GM18873 (cell line): Measurements from ENCODE around the gene AGPAT1.
"Not testable (repeated sequence)": the region's sequence is repeated elsewhere in the genome, so short reads cannot be mapped to it uniquely, and the experiment has no call there.

Source experiments
- ATAC-seq: cut with Tn5 transposase; IDR thresholded peaks from one replicate; pipeline ENCODE4 v1.9.1; 2021; ENCODE audit warnings: mild to moderate bottlenecking, moderate library complexity, moderate number of reproducible peaks; ENCODE audit not compliant: unreplicated experiment, low FRiP score

Gene AGPAT1

DNA sequence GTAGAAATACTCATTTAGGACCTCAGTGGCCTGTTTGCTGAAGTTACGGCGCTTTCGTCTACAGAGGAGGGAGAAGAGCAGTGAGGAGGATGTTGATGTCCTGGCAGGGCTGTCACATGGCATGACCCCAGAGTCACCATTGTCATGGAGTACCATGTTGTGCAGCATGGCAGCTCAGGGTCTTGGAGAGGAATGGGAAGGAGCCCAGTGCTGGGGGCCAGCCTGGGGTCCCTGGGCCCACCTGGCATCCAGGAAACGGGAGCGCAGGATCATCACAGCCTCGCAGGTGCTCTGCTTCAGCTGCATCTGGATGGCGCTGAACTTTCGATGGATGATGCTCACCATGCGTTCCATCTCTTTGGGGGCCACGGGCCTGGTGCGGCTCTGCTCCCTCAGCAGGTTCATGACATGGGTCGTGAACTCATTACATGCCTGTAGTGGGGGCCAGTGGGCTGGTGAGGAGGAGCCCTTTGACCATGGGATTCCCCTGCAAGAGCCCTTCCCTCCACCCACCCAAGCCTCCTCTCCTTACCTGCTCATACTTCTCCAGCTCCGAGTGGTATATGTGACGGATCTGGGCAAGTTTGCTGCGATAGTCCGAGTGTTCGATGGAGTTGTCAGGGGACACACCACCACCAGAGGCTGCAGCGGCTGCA lies 12.0 kb upstream of the AGPAT1 start:
- ATAC-seq = not testable (repeated sequence)

GRCh38 chr6:32187009-32187709 lies 11.3 kb upstream of the AGPAT1 start:
- ATAC-seq = no peak

DNA sequence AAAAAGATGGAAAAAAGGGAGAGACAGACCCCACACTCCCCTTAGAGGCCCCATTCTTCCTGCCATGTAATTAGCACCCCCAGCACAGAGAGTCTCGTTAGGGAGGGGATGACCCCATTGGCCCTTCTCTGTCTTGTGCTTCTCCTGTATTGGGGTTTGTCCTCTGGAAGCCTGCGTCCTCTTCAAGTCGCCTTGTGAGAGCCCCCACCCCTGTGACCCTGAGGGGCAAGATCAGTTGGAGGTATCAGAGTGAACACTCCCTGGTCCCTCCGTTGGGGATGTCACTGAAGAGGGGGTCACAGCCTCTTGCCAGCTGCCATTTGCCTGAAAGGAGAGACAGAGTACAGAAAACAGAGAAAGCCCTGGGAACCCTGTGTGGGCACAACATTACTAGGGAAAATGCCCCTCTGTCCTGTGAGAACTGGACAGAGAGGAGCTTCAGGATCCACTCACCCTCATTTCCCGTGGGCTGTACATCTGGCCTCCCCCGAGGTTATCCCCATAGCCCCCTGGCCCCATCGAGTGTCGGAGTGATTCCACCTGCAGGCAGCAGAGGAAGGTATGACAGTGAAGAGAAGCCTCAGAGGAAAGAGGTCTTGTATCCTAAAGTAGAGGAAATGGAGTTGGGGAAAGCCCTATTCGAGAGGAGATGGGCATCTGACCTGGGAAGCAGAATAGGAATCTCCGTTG lies 10.4 kb upstream of the AGPAT1 start:
- ATAC-seq = not testable (repeated sequence)

- ATAC-seq = not testable (repeated sequence)
Measured at GRCh38 chr6:32185681-32186131, 9.8 kb upstream of the AGPAT1 start.

DNA sequence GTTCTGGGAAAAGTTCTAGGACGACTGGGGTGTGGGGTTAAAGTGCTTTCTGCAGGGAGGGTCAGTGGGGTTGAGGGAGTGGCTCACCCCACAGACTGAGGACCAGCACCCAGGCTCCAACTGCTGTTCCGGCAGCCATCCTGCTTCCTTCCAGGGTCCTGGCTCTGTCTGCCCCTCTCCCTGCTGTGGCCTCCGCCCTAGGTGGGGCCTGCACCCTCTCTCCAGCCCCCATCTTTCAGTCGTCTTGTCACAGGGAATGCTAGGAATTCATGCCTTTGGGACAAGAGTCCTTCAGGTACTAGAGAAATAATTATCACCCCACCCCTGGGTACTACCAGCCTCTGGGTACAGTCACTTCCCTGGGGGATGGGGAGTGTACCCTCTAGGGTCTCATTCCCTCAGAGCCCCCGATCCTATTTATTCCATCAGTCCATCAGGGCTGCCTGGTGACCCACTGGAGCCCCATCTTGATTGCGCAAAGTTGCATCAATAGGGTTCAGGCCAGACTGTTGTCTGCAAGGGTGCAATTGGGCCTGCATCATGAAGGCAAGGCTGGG lies 8.3 kb upstream of the AGPAT1 start, which contains the start of gene AGER:
TSS of gene AGER (minus strand) at position 170 of the 557 bp plus-strand sequence. CDS start at position 139, 31 bp downstream.
- ATAC-seq = no peak

DNA sequence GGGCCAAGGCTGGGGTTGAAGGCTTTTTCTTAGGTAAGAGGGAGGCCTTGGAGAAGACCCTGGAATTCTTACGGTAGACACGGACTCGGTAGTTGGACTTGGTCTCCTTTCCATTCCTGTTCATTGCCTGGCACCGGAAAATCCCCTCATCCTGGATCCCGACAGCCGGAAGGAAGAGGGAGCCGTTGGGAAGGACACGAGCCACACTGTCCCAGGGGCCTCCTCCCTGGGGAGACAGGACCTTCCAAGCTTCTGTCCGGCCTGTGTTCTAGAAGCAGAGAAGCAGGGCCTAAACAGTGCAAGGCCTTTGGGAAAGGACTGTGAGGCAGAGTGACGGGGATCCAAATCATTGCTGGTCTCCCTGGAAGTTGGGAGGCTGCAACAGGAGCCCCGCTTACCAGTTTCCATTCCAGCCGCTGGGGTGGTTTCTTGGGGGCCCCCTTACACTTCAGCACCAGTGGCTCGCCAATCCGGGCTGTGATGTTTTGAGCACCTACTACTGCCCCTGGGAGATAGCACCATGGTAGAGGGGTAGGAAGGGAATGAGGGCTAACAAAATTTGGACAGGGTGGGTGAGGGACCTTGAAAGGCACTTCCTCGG lies 7.7 kb upstream of the AGPAT1 start:
- no peak for ATAC-seq

DNA sequence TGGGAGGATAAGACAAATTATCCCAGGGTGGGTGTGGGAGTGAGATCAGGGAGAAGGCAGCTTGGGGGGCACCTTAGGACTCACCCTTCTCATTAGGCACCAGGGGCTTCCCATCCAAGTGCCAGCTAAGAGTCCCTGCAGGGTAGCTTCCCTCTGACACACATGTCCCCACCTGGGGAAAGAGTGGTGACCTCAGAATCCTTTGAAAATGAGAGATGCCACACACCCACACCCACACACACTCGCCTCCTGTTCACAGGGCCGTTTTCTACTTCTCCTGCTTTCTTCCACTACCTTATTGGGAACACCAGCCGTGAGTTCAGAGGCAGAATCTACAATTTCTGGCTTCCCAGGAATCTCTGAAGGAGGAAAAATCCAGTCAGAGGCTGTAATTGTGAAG lies 7.1 kb upstream of the AGPAT1 start:
- ATAC-seq = no peak

- ATAC-seq = no peak
Measured at GRCh38 chr6:32182555-32182981, 6.7 kb upstream of the AGPAT1 start.

GRCh38 chr6:32181915-32182529 lies 6.1 kb upstream of the AGPAT1 start:
- no peak for ATAC-seq

DNA sequence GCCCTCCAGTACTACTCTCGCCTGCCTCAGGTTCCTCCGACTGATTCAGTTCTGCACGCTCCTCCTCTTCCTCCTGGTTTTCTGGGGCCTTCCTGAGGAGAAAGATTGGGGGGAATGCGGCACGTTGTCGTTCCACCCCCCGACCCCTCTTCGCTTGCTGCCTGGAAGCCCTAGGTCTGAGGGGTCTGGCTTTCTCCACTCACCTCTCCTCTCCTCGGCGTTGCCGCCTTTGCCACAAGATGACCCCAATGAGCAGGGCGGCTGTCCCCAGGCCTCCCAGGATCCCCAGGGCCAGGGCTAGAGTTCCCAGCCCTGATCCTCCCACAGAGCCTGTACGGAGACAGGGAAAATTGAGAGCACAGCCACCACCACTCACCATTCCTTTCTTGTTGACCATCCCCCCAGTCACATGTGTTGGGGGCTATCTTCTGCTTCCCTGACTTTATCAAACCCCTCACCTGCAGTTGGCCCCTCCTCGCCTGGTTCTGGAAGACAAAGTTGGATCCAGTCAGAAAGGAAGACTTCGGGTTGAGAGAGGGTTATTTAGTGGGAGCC lies 5.3 kb upstream of the AGPAT1 start:
- no peak for ATAC-seq

DNA sequence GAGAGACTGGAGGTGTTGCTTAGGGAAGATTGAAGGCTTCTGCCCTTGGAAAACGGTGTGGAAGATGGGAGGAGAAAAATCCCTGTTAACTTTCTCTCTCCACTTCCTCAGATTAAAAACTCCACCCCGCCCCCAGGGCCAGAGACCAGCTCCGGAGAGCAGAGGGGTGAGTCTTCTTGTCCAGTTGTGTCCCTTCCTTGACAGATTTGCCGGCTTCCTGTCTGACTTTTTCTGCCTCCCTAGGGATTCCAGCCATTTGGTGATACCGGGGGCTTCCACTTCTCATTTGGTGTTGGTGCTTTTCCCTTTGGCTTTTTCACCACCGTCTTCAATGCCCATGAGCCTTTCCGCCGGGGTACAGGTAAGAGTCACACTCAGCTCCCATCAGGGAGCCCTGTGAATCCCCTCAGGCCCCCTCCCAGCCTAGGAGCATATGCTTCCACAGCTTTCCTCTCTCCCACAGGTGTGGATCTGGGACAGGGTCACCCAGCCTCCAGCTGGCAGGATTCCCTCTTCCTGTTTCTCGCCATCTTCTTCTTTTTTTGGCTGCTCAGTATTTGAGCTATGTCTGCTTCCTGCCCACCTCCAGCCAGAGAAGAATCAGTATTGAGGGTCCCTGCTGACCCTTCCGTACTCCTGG lies 4.0 kb upstream of the AGPAT1 start:
- ATAC-seq = no peak

DNA sequence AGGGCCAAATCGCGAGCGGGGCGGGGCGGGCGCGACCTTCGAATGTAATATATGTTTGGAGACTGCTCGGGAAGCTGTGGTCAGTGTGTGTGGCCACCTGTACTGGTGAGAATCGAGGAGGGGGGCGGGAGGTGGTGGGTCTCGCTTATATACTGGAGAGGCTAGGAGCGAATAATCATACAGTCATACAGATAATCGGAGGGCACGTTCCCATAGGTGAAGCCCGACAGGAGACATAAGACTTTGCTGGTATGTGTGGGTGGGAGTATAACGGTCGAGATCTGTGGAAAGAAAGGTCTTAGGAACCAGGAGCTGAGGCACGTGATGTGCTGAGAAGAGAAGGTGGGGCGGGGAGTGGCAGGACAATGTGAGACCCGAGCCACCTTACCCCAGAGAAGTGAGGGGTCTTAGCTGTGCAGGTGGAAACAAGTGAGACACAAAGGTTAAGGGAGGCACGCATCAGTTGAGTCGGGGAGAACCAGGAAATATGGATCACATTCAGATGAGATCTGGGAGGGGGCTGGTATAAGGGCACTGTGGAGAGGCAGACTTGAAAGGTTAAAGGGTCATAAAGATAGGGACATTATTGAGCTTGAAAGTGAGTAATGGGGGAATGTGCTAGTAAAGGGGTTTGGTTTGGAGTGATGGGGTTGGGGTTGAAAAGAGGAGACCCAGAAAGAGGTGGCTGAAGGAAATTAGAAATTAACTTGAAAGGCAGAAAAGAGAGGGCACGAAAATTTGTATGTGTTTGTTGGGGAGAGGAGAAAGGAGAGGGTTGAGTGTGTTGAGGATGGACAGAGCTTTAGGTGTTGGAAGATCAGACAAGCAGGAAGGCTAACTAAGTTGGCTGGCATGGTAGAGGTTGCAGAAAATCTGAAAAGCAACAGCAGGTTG lies 2.9 kb upstream of the AGPAT1 start:
- no peak for ATAC-seq

DNA sequence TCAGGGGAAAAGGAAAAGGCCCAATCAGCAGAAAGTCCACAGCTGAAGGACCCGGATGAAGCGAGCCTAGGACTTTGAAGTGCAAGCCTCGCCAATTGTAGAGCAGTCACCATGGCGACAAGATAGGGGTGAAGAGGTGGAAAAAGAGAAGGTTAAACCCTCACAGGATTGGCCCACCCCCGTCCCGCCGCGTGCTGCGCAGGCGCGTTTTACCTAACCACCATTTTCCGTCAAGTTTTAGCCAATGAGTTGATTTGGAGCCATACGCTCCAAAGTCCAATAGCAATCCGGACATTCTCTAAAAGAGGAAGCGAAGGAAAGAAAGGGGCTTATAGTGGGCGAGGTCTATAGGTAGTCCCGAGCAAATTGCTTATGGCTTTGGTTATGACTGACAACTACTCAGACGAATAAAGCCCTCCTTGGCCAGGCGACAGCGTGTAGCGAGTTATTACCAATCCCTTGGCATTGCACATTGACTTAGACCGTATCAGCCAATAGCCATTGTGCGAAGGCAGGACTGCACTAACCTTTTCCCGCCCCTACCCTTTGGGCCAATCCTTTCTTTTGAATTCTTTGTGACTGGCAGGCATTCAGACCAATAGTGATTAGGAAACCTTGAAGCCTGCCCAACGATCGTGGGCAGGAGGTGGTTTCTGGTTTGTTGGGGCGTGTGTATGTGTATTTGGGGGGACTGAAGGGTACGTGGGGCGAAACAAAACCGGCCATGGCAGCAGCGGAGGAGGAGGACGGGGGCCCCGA lies 2.1 kb upstream of the AGPAT1 start, which contains the start of gene RNF5:
TSS of gene RNF5 (plus strand) at position 618 of the 759 bp plus-strand sequence. CDS start at position 725, 107 bp downstream.
- ATAC-seq = peak; percentile 88

DNA sequence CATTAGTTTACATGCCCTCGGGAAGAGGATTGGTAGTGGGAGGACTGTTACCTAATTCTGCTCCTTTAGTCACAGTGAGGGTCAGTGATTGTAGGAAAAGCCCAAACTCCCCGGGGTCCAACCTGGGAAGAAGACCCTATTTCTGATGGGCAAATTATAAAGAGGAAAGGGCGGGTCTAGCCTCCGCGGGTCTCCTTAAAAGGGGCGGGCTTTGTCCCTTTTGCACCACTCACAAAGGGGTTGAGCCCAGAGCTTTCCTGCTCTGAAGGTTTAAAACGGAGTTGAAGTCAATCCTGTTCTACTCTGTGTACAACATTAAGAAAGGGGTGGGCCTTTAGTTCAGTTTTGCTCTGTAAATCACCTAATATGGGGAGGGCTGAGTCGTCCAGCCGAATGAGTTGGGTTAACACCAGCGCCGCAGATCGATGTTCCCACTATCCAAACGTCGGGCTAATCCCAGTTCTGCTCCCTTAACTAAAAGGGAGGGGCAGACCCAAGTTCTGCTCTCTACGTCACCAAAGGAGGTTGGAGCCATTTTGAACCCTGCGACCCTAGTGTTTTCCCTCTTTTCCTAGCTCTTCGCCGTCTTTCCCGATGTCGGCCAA lies 1.4 kb upstream of the AGPAT1 start:
- ATAC-seq = no peak

GRCh38 chr6:32176476-32177182 lies 745 bp upstream of the AGPAT1 start:
- no peak for ATAC-seq

DNA sequence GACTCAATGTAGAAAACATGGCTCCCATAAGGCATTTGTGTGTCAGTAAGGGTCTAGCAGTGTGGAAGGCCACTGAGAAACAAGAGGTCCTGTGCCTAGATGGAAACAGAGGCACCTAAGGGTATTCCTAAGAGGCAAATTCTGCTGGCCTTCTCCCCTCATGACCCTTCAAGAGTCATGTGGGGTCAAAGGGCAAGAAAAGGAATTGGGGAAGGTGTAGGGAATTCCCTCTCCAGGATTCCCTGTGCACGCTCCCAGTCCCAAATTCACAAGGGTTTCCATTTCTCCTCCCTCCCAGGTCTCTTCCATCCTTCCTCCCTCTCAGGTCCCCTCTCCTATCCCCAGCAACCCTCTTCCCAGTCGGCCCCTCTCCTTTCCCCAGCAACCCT lies 568 bp downstream of the AGPAT1 start:
- no peak for ATAC-seq

- no peak for ATAC-seq
Measured at GRCh38 chr6:32174416-32174815, 1.5 kb downstream of the AGPAT1 start.
